KG1 (cell line): Measurements from ENCODE around the gene CUTC.
A peak's percentile ranks its signal among the peaks of the same experiment; 100 is the strongest.
"Not testable (repeated sequence)": the region's sequence is repeated elsewhere in the genome, so short reads cannot be mapped to it uniquely, and the experiment has no call there.

ENCODE experiments used
- DNase-seq: peaks from one replicate; lab custom pipeline; 2025; lab: John Stamatoyannopoulos, UW

Gene CUTC

DNA sequence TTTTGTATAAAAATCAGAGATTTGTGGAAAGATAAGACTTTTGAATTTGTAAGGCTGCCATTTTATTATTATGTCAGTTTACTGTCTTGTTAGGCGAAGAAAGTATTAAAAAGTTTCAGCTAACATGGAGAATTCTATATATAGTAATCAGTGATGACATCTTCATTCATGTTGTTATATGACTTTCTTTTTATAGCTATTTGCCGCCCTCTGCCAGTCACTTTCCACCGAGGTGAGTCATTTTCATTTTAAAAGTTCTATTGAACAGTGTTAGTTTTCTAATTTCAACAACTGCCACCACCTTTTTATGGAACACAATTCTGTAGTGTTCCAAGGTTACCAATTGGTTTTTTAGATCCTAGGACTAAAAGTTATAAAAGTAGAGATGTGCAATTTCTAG lies 11.8 kb downstream of the CUTC start:
- DNase-seq: no peak

- not testable (repeated sequence) for DNase-seq
Measured at GRCh38 chr10:99746166-99746565, 14.1 kb downstream of the CUTC start.

DNA sequence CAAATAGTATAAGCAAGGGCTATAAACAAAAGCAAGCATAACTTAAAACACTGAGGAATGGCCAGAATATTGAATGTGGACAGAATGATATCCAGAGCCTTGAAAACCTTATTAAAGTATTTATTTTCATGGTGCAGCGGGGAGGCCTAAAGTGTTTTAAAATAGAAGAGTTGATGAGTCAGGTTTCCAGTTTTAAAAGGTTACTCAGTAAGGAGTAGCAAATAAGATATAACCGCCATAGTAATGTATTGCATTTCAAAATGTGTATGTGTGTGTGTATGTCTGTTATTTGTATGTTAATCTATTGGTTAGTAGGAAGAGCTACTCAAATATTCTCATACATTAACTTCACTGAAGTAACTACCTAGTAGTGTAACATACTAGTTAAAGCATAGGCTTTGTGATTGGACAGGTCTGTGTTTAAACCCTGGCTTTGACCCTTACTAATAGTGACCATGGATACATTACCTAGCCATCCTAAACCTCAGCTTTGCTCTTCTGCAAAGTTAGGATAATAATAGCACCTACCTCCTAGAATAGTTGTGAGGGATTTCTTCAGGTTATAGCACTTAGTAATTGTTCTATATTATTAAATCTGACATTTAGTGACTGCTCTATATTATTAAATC lies 16.9 kb downstream of the CUTC start:
- DNase-seq: no peak

GRCh38 chr10:99750641-99751040 lies 18.6 kb downstream of the CUTC start:
- DNase-seq: no peak

GRCh38 chr10:99754670-99755069 lies 22.6 kb downstream of the CUTC start:
- DNase-seq: no peak

DNA sequence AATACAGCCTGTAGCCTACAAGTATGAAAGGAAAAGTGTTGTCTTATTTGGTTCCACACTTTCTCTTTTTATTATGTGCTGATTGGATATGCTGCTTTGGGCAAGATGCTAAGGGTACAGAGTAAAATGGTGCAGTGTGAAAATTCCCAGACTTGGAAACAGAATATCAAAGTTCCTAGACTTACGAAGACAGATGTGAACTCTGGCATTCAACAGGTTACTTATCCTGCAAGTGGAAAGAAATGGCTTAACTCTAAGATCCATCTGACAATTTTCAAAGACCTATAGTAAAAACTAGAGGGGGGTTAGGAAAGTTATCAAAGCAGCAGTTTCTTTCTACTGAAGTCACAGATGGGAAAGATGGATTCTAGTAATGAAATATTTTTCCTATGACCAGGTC lies 24.1 kb downstream of the CUTC start:
- no peak for DNase-seq

DNA sequence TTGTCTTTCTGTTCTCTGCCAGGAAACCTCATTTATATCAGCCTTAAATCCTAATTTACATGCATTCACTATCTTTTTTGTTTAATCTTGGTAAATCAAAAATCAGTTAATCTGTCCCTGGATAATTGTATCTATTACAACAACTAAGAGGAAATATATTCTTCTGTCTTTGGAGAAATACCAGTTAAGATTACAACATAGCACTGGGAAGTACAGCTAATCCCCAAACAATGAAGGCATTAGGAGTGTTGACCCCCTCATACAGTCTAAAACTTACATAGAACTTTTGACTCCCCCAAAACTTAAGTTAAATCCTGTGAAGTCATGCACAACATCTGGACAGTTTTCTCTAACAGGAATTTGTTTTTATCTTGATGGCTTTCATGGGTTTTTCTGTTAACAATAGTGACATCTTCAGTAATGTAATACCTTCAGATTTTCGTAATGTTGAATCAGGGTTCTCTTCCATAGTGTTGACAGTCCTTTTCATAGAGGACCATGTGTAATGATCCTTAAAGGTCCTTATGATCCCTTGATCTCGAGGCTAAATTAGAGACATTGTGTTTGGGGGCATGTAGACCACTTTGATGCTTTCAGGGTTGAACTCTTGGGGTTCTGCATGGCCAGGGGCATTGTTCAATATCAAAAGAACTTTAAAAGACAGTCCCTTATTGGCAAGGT lies 26.3 kb downstream of the CUTC start:
- no peak for DNase-seq

DNA sequence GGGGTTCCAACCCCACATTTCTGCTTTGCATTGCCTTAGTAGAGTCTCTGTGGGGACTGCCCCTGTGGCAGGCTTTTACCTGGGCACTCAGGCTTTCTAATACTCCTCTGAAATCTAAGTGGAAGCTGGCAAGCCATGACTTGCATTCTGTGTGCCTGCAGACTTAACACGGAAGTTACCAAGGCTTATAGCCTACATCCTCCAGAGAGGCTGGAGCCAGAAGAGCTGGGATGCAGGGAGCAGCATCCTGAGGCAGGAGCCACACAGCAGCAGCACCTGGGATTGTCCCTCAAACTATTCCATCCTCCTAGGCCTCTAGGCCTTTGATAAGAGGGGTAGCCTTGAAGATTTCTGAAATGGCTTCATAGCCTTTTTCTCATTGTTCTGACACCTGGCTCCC lies 28.3 kb downstream of the CUTC start:
- DNase-seq: no peak

GRCh38 chr10:99761365-99761764 lies 29.3 kb downstream of the CUTC start:
- no peak for DNase-seq

DNA sequence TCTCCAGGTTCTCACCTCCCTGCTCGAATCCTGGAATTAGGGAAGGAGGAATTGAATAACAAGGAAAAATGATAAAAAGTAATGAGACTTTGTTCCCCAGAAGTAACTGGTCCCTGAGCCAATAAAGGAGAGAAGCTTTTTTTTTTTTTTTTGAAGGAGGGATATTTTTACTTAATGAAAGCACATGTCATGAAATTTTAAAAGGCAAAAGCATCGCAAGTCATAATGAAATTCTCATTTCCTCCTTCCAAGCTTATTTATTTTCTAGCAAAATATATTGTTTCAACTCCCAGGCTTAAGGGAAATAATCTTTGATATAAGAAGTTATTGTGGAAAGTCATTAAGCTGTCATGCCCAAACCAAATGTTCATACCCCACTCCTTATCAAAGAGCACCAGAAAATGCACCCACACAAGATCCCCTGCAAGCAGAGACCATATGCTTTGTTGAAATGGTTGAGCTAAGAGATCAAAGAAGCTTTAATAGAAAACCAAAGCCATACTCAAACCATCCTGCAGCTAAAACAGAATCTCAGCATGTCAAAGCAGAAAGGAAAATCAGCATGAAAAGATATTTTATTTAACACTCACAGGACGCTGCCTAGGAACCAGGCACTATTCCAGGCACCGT lies 33.8 kb downstream of the CUTC start:
- DNase-seq: no peak

GRCh38 chr10:99766302-99766681 lies 34.3 kb downstream of the CUTC start:
- DNase-seq: no peak

GRCh38 chr10:99767901-99768300 lies 35.9 kb downstream of the CUTC start:
- DNase-seq: no peak

DNA sequence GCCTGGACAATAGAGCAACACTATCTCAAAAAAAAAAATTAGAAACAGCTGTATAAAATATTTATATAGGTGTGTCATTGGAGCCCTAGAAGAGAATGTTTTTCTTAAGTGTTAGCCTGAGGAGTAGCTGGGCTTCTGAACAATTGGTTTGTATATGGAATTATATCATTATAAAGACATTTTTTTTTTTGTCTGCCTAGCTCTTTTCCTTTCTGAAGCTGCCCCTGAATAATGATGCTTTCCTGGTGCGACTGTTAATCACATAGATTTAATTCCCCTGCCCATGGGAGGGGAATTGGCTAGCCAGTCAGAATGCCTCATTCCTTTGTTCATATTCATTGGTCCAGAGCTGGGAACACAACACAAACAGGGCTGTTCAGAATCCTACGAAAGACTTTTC lies 36.5 kb downstream of the CUTC start:
- no peak for DNase-seq

DNA sequence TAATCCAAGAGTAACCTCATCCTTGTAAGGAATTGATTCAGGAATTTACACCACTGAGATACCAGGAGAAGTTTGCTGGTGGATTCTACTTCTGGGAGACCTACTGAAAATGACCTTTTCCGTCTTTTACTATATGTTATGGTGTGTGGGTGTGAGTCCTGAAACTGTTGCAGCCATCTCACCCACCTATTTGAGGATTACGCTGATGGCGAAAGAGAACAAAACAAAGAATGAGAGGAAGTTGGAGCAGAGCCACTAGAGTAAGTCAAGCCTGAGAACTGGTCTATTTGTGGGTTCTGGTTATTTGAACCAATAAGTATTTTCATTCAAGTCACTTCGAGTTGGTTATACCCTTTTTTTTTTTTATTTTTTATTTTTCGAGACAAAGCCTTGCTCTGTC lies 37.7 kb downstream of the CUTC start:
- no peak for DNase-seq

DNA sequence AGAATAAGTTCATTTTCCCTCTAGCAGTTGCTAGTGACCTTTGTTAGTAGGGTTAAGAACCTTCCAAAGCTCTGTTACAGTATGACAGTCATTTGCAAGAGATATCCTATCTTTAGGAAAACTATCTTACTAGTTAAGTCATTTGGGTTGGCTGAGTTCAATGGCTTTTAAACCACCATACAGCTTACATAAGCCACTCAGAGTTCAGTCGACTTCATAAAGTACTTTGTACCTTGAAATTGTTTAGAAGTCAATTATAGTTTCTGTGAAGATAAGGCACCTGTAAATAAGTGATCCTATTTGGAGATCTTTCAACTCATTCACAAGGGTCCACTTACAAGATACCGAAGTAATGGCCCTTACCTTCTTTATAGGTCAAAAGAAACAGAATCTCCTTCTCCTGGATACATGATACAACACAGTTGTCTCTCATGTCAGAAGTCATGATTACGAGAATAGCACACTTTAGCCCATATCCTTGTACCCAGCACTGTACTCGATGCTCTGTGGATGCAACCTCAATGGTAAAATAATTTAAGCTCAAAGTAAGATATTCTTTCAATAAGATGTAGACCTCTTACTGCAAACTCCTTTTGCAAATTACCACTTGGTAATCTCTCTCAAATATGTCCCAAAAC lies 38.5 kb downstream of the CUTC start:
- DNase-seq: no peak

- no peak for DNase-seq
Measured at GRCh38 chr10:99775850-99776249, 43.8 kb downstream of the CUTC start.

DNA sequence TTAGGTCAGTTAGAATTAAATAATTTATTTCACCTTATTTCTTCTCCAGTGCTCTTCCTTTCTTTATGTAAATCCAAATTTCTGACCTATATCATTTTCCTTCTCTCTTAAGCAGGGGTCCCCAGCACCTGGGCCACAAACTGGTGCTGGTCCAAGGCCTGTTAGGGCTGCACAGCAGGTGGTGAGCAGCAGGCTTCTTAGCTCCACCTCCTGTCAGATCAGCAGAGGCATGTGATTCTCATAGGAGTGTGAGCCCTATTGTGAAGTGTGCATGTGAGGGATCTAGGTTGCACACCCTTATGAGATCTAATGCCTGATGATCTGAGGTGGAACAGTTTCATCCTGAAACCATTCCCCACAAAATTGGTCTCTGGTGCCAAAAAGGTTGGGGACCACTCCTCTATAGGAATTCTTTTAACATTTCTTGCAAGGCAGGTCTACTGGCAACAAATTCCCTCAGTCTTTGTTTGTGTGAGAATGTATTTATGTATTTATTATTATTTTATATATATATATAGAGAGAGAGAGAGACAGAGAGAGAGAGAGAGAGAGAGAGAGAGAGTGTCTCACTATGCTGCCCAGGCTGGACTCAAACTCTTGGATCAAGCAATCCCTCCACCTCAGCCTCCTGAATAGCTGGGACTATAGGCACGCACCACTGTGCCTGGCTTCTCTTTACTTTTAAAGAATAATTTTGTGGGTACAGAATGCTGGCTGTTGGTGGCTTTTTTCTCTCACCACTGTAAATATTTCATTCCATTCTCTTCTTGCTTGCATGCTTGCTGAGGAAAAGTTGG lies 46.1 kb downstream of the CUTC start:
- no peak for DNase-seq

DNA sequence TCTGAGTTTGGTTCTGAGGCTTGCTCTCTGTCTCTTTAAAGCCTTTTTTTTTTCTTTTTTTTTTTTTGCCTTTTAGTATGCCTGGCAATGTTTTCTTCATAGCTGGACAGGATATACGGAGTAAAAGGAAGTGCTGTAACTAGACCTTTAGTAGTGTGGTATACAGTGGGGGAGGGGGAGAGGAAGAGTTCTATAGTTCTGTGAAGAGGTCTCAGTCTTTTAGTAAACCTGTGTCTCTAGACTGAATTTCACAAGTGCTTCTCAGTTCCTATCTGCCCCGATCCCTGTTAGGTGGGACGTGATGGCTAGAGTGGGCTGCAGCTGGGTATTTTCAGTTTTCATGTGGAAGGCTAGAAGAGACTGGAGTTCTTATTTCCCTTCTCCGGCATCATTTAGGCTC lies 47.3 kb downstream of the CUTC start:
- DNase-seq: peak; percentile 44

GRCh38 chr10:99781734-99782429 lies 49.8 kb downstream of the CUTC start:
- DNase-seq: no peak

DNA sequence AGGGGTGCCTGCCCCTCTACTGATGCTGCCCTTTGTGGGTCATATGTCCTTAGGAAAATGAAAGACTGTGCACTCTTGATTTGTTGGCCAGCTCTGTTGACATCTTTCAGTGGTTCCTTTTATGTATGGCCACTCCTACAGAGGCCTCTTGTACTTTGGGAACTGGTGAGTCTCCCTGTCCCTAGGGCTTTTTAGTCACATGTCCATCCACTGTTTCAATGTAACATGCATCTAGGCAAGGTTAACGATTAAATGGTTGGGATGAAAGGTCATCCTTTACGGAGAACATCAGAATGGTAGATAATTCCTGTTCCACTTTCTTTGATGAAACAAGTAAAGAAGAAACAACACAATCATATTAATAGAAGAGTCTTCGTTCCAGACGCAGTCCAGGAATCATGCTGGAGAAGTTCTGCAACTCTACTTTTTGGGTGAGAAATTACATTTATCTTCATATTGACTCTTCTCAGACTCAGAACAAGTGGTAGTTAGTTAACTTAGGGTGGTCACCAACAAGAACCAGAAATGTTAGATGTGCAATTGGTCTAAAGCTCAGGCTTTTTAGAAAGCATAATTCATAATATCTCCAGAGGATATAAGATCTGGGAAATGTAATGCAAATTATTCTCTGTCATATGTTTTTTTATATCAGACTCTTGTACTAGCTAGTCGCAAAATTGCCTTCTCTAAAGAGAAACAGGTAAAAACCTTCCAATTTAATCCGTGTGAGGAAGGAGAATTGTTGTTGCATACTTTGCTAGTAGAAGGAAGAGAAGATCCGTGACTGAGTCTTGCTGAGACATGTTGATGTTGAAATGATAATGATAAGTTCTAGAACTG lies 50.6 kb downstream of the CUTC start, which contains the start of gene ABCC2:
TSS of gene ABCC2 (plus strand) at position 194 of the 840 bp plus-strand sequence. CDS start at position 399, 205 bp downstream.
- no peak for DNase-seq
